Measurements from ENCODE around the gene ZNF44.
A peak's percentile ranks its signal among the peaks of the same experiment; 100 is the strongest.
"Not testable (repeated sequence)": the region's sequence is repeated elsewhere in the genome, so short reads cannot be mapped to it uniquely, and the experiment has no call there.

Gene ZNF44

DNA sequence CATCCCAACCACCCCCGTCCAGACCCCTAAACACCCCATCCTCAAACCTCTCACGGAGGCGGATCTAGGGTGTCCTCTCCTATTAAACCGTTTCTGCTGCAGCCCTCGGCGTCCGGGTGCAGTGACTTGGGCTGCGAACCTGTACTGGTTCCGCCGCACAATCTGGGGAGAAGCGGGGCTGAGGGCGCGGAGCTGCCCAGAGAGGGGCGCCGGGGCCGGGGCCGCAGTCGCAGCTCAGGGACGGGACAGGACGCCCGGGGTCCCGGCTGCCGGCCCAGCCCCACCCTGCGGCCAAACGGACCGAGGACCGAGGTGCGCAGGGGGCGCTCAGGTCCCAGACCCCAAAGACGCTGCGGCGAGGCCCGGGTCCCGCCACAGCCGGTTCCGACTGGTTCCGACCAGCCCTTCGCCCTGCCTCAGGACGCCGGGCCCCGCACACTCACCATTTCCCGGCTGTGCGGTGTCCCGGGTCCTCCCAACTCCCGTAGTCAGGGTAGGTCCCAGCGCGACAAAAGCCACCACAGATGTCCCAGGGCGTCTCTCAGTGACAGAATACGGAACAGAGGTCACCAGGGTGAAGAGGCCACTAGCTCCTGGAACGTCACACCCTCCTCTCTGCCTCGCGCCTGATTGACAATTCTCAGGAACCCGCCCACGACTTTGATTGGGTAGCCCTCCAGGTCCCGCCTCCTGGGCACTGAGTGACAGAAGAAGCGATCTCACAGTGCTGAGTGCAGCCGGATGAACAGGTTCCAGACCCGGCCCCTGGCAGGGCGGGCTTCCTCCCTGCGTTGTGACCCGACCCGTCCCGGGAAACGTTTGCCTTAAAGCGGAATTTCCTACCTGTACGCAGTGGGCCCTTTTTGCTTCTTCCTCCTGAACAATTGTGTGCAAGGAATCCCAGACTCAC, at the start of gene ZNF44:
TSS of gene ZNF44 (minus strand) at position 635 of the 910 bp plus-strand sequence. CDS start at position 446, 189 bp downstream.
- intact Hi-C loops (cut with DNase I) = loop anchor here (1.0 to 2.0 kb wide), 2 partner anchors 38 to 131 kb away; partner anchors contain the start of genes ZNF136 and ZNF563
- peak; percentile 96 to 100 (median 98) for DNase-seq

DNA sequence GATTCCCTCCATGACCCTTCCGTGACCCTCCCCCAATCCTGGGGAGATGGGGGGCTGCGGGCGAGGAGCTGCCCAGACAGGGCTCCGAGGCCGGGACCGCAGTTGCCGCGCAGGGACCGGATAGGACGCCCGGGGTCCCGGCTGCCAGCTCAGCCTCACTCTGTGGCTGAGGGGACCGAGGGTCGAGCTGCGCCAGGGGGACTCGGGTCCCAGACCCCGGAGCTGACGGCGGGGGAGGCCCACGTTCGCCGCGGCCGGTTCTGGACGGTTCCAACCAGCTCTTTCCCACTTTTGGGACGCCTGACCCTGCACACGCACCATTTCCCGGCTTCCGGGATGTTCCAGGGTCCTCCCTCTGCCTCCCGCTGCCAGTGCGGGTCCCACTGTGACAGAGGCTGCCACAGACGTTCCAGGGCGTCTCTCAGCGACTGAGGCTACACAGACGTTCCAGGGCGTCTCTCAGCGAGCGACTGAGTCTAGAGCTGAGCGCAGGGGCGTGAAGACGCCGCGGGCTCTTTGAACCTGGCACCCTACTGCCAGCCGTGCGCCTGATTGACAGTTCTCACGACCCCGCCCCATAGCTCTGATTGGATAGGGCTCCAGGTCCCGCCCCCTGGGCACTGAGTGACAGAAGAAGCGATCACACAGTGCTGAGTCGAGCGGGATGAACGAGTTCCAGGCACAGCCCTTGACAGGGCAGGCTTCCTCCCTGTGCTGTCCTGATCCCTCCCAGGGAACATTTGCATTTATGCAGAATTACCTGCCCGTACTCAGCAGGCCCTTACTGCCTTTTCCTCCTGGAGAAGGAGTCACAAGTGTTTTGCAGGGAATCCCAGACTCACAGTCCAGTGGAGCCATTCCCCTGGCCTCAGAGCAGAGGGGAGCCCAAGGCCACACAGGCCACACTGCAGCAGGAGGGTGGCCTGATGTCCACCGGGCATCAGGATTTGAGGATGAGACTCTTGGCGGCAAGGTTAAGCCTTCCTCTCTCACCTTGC, 38.8 kb upstream of the ZNF44 start, which contains the start of gene ZNF563:
TSS of gene ZNF563 (minus strand) at position 472 of the 998 bp plus-strand sequence. CDS start at position 321, 151 bp downstream.
- peak; percentile 95 to 100 (median 99) for DNase-seq
- intact Hi-C loops (cut with DNase I) = loop anchor here (2.0 kb wide), 3 partner anchors 31 to 67 kb away; partner anchors contain the start of genes ZNF44, ZNF442 and ZNF799

DNA sequence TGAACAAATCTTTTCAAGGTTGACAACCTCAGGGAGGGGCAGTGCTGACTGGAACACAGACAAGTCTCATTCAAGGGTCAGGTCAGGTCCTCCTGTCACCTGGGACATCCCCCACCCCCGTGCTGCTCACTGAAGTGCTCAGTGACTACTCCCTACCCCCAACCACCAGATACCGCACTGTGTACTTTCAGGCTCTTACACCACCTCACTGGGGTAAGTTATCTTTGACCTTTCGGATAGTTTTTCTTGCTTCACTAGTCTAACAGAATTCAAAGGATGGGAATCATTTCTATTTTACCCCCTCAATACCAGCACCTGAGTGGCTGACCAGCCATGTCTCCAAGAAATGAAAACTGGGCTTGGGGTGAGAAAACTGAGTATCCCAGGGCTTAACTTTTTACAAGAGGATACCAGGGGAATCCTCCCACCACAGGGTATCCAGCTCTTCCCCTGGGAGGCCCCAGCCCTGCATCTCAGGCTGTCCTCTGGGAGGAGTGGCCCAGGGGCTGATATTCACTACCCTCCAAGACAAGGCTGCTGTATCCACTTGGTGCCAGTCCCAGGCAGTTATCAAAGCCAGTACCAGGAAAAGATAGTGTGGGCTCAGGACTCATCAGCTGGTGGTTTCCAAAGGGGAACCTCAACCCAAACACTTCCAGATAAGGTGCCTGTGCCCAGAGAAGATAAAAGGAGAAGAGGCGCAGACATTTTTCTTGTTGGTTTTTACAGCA, 36.7 kb upstream of the ZNF44 start:
- peak in 1 of 10 donors; percentile 37 for DNase-seq
- intact Hi-C loops (cut with DNase I) = no loop called here

DNA sequence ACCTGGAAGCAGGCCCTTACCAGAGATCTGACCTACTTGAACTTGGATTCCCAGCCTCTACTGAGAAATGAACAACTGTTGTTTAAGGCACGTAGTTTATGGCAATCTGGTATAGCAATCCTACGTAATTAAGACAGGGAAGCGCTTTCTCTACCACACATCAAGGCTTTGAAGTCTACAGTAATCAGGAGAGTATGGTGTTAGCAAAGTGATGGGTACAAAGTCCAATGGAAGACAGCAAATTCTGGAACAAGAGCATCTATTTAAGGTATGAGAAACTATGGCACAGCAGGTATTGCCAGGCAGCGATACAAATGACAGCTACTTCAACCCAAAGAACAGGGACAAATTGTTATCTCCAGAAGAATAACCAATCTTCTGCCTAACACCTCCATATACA, 35.7 kb upstream of the ZNF44 start:
- intact Hi-C loops (cut with DNase I) = no loop called here
- DNase-seq = no peak

DNA sequence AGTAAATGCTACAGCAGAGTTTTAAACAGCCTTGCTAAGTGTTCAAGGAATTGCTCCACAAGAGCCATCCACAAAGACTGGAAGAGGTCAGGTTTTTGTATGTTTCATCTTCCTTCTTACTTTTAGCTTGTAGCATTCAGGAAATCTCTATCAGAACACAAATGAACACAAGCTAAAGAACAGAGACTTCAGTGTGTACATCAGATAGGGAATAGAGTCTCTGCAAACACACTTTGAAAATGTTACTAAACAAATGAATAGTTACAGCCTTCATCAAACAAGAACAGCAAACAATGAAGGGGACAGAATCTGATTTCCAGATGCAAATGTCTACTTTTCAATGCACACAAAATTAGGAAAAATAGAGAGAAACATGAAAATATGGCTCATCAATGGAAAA, 31.0 kb upstream of the ZNF44 start:
- DNase-seq = no peak
- intact Hi-C loops (cut with DNase I) = no loop called here

DNA sequence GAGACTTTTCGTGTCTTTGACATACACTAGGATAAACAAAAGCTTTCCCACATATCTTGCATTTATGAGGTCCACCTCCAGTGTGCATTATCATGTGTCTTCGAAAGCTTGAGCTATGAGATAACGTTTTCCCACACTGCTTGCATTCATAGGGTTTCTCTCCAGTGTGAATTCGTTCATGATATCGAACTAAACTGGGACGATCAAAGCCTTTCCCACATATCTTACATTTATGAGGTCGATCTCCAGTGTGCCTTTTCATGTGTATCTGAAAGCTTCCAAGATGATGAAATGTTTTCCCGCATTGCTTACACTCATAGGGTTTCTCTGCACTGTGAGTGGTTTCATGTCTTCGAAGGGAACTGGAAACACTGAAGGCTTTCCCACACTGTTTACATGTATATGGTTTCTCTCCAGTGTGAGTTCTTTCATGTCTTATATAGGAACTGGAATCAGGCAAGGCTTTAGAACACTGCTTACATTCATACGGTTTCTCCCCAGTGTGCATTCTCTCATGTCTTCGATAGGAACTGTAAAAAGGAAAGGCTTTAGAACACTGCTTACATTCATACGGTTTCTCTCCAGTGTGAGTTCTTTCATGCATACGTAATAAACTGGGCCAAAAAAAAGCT, 24.2 kb upstream of the ZNF44 start:
- no peak for DNase-seq
- intact Hi-C loops (cut with DNase I) = no loop called here

DNA sequence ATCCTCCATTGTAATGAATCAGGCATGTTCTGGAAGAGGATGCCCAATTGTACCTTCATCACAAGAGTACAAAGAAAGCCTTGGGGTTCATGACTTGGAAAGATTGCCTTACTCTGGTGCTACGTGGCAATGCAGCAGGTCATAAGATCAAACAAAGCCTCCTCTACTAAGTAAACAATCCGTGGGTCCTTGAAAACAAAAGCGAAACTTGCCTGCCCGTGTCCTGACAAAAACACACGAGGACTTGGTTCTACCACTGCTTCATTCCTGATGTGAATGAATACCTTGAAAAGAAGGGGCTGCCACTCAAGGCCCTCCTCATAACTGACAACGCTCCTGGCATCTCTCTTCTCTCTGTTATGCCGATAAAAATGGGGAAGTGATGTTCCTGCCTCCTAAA, 19.9 kb upstream of the ZNF44 start:
- intact Hi-C loops (cut with DNase I) = no loop called here
- DNase-seq = no peak

DNA sequence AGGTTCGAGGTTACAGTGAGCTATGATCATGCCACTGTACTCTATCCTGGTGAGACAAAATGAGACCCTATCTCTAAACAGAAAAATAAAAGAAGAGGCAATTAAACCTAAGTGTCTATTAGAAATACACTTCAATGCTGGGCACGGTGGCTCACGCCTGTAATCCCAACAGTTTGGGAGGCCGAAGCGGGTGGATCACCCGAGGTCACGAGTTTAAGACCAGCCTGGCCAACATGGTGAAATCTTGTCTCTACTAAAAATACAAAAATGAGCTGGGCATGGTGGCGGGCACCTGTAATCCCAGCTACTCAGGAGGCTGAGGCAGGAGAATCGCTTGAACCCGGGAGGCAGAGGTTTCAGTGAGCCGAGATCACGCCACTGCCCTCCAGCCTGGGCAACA, 14.2 kb upstream of the ZNF44 start:
- intact Hi-C loops (cut with DNase I) = not testable (repeated sequence)
- peak in 1 of 10 donors; percentile 58 for DNase-seq

DNA sequence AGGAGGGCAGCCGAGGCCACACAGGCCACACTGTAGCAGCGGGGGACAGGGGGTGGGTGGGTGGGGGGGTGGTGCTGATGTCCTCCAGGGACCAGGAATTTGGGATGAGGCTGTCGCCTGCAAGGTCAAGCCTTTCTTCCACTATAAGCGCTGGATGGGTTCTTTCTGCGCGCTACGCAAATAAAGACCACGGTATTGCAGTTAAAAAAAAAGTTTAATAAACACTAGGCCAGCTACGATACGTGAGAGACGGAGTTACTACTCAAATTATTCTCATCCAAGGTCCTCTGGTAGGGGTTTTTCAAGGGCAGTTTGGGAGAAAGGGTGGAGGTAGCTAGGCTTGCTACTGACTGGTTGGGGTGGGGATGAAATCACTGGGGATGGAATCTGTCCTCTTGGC, 508 bp upstream of the ZNF44 start:
- intact Hi-C loops (cut with DNase I) = loop anchor here (2.0 kb wide), 1 partner anchor 38 kb away; the partner anchor contains the start of gene ZNF563
- no peak for DNase-seq

DNA sequence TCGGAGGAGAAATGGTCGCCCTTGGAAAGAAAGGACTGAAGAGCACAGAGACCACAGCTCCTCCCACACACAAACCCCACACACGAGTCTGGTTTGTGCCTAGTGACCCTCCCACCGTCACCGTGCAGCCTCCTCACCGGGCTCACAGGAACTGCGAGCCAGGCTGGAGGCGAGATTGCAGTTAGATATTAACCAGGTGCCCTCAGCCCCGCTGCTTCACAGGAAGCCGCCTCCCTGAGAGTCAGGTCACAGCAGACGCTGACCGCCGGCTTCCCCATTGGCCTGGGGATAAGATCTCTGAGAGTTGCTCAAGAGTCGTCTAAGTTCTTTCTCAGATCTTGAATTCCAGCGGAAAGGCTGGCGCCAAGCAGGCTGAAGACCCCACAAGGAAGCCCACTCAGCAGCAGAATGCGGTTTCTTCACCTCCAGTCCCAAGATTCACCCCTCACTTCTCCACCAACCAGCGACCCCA, 870 bp downstream of the ZNF44 start:
- intact Hi-C loops (cut with DNase I) = loop anchor here (1.0 to 2.0 kb wide), 2 partner anchors 39 to 131 kb away; partner anchors contain the start of genes ZNF136 and ZNF563
- DNase-seq = peak in 7 of 10 donors; percentile 16 to 87 (median 32)

DNA sequence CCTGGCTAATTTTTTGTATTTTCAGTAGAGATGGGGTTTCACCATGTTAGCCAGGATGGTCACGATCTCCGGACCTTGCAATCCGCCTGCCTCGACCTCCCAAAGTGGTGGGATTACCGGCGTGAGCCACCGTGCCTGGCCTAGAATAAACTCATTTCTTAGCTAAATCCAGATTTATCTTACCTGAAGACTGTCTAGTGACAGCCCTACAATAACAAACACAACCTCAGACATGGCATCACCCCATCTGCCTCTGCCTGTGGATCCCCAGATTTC, 5.0 kb downstream of the ZNF44 start:
- intact Hi-C loops (cut with DNase I) = no loop called here
- peak in 1 of 10 donors; percentile 32 for DNase-seq

DNA sequence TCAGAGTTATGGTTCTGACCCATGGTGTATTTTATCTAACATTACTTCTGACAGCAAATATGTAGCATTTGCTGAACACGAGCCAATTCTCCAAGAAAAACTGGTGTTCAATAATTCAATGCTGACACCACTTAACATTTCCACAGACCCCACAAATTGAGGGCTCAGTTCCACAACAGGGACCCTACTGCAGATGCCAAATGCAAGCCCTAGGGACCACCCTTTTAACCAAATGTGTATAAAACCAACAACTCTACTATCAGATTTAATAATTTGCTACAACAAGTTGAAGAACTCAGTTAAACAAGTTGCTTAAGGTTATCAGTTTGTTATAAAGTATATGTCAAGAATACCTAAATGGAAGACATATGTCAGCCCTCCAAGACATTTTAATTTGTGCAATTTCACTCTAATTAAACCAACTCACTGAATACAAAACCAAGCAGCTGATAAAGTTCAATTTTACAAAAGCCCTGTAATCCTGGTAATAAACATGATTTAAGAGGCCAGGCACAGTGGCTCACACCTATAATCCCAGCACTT, 6.7 kb downstream of the ZNF44 start:
- intact Hi-C loops (cut with DNase I) = no loop called here
- DNase-seq = no peak

DNA sequence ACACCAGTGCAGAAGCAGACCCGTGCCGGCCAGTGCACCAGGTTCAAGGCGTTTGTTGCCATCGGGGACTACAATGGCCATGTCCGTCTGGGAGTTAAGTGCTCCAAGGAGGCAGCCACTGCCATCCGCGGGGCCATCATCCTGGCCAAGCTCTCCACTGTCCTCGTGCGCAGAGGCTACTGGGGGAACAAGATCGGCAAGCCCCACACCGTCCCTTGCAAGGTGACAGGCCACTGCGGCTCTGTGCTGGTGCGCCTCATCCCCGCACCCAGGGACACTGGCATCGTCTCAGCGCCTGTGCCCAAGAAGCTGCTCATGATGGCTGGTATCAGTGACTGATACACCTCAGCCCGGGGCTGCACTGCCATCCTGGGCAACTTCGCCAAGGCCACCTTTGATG, 10.1 kb downstream of the ZNF44 start:
- peak in 1 of 10 donors; percentile 73 for DNase-seq
- intact Hi-C loops (cut with DNase I) = no loop called here

DNA sequence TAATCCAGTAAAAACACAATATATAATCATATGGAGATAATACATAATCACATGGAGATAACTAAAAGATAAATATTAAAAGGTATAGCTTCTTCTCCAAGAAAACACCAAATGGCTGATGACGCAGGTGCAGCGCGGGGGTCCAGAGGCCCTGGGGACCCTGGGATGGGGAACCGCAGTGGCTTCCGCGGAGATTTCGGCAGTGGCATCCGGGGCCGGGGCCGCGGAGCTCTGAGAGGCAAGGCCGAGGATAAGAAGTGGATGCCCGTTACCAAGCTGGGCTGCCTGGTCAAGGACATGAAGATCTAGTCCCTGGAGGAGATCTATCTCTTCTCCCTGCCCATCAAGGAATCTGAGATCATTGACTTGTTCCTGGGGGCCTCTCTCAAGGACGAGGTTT, 10.5 kb downstream of the ZNF44 start:
- intact Hi-C loops (cut with DNase I) = no loop called here
- DNase-seq = peak in 1 of 10 donors; percentile 69

DNA sequence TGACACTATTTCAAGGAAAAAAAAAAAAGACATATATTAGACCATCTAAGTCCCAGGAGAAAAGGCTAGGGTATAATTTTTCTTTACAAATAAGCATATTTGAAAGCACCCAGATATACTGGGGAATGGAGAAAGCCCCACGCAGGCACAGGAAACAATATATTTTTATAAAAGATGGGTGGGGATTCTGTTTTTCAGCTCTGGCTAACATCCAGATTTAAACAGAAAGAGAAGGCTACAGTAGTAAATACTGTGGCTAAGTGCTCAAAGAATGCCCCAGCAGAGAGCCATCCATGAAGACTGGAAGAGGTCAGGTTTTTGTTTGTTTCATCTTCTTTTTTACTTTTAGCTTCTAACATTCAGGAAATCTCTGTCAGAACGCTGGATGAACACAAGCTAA, 16.0 kb downstream of the ZNF44 start:
- DNase-seq = no peak
- intact Hi-C loops (cut with DNase I) = no loop called here

DNA sequence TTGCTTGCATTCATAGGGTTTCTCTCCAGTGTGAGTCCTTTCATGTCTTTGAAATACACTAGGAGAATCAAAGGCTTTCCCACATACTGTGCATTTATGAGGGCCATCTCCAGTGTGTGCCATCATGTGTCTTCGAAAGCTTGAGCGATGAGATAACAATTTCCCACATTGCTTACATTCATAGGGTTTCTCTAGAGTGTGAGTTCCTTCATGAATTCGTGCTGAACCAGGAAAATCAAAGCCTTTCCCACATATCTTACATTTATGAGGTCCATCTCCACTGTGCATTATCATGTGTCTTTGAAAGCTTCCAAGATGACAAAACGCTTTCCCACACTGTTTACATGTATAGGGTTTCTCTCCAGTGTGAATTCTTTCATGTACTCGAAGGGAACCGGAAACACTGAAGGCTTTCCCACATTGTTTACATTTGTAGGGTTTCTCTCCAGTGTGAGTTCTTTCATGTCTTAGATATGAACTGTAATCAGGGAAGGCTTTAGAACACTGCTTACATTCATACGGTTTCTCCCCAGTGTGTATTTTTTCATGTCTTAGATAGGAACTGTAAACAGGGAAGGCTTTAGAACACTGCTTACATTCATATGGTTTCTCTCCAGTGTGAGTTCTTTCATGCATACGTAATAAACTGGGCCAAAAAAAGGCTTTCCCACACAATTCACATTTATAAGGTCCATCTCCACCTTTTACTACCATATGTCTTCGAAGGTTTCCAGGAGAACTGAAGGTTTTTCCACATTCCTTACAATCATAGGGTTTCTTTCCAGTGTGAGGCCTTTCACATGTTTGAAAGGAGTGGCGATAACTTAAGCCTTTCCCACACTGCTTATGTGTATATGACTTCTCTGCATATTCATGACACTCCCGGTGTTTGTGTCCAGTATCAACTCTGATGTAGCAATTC, 21.4 kb downstream of the ZNF44 start:
- intact Hi-C loops (cut with DNase I) = no loop called here

DNA sequence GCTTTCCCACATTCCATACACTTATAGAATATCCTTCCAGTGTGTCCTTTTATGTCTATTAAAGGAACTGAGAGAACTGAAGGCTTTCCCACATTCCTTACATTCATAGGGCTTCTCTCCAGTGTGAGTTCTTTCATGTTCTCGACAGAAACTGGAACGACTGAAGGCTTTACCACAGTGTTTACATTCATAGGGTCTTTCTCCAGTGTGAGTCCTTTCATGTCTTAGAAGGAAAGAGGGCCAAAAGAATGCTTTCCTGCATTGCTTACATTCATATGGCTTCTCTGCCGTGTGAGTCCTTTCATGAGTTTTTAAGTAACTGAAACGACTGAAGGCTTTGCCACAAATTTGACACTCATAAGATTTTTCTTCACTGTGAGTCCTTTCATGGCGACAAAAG, 22.3 kb downstream of the ZNF44 start:
- no peak for DNase-seq
- intact Hi-C loops (cut with DNase I) = no loop called here

More for the DNA sequence above, 21.4 kb downstream of the ZNF44 start:
- DNase-seq = no peak

DNA sequence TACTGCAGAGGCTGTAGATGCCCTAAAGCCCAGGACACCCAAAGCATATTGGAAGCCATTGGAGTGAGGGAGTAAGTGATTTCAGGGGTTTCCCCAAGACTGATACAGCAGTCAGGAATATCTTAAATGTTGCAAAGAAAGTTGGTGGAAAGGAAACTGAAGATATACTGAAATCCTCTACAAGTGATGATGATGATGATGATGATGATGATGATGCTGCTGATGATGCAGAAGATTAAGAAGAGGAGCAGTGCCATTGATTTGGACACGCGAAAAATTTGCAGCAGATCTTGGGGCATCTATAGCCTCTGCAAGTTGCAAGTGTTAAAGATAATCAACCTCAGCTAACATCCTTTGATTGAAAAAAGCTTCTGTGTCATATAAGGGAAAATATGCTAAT, 23.8 kb downstream of the ZNF44 start:
- intact Hi-C loops (cut with DNase I) = no loop called here
- no peak for DNase-seq

Measured in posterior cingulate gyrus (tissue), 11 donors.